ENCODE results near the gene PDSS2.
"Not testable (repeated sequence)": the region's sequence is repeated elsewhere in the genome, so short reads cannot be mapped to it uniquely, and the experiment has no call there.

The PDSS2 gene

GRCh38 chr6:107289258-107289657 lies 170.1 kb downstream of the PDSS2 start:
- not testable (repeated sequence) for H3K4ac ChIP-seq (ENCODE audit: low read depth in 1 of 2, low read length in 2 of 2); H2AK5ac ChIP-seq (ENCODE audit: low read length, severe bottlenecking); H3K4me3 ChIP-seq (ENCODE audit: insufficient read depth in 1 of 2, low read depth in 1 of 2, low read length in 2 of 2); H4K8ac ChIP-seq (ENCODE audit: low read length); H3K27ac ChIP-seq (ENCODE audit: low read length, poor library complexity, severe bottlenecking); H3K4me1 ChIP-seq (ENCODE audit: control insufficient read depth, insufficient read depth, low read depth, low read length); H2BK12ac ChIP-seq (ENCODE audit: low read length in 2 of 2); H3K9me3 ChIP-seq (ENCODE audit: control insufficient read depth, low read length); H4K91ac ChIP-seq (ENCODE audit: low read length); H3K4me2 ChIP-seq (ENCODE audit: low read length, poor library complexity, severe bottlenecking); H2AFZ ChIP-seq (ENCODE audit: low read depth, low read length); H2BK120ac ChIP-seq (ENCODE audit: low read depth, low read length); DNase-seq; H2BK15ac ChIP-seq (ENCODE audit: low read depth, poor library complexity, severe bottlenecking); H3K9ac ChIP-seq (ENCODE audit: low read length); H3K18ac ChIP-seq (ENCODE audit: low read depth in 1 of 2, low read length in 2 of 2); H3K36me3 ChIP-seq (ENCODE audit: control insufficient read depth in 1 of 2, insufficient read depth in 2 of 2, low read depth in 1 of 2, low read length in 2 of 2); H2BK5ac ChIP-seq (ENCODE audit: low read depth, low read length, poor library complexity, severe bottlenecking); H3K27me3 ChIP-seq (ENCODE audit: control insufficient read depth in 1 of 2, insufficient read depth in 1 of 2, low read length in 2 of 2); H3K14ac ChIP-seq (ENCODE audit: low read length in 2 of 2); H3K23ac ChIP-seq (ENCODE audit: low read length in 2 of 2)
- WGBS, result 97% methylated on average over 9 of the region's 9 CpGs
- H3K79me1 ChIP-seq (replicated peaks; ENCODE audit: low read length, poor library complexity, severe bottlenecking), result peaks cover 12% of the 10 kb centered on the region

DNA sequence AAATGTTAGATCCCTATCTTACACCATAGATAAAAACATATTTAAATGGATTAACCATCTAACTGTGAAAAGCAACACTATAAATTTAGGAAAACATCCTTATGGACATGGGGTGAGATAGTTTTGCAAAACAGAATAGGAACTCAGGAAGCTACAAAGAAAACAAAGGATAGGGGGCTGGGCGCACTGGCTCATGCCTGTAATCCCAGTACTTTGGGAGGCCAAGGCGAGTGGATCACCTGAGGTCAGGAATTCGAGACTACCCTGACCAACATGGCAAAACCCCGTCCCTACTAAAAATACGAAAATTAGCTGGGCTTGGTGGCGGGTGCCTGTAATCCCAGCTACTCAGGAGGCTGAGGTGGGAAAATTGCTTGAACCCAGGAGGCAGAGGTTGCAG lies 173.7 kb downstream of the PDSS2 start:
- not testable (repeated sequence) for H4K91ac ChIP-seq (ENCODE audit: low read length); H3K4me1 ChIP-seq (ENCODE audit: control insufficient read depth, insufficient read depth, low read depth, low read length); H3K27ac ChIP-seq (ENCODE audit: low read length, poor library complexity, severe bottlenecking); H2BK15ac ChIP-seq (ENCODE audit: low read depth, poor library complexity, severe bottlenecking); H3K27me3 ChIP-seq (ENCODE audit: control insufficient read depth in 1 of 2, insufficient read depth in 1 of 2, low read length in 2 of 2); H3K14ac ChIP-seq (ENCODE audit: low read length in 2 of 2); DNase-seq; H3K18ac ChIP-seq (ENCODE audit: low read depth in 1 of 2, low read length in 2 of 2); H3K23ac ChIP-seq (ENCODE audit: low read length in 2 of 2); H3K4ac ChIP-seq (ENCODE audit: low read depth in 1 of 2, low read length in 2 of 2); H2BK12ac ChIP-seq (ENCODE audit: low read length in 2 of 2); H3K4me3 ChIP-seq (ENCODE audit: insufficient read depth in 1 of 2, low read depth in 1 of 2, low read length in 2 of 2); H3K9ac ChIP-seq (ENCODE audit: low read length); H3K36me3 ChIP-seq (ENCODE audit: control insufficient read depth in 1 of 2, insufficient read depth in 2 of 2, low read depth in 1 of 2, low read length in 2 of 2); H3K9me3 ChIP-seq (ENCODE audit: control insufficient read depth, low read length); H4K8ac ChIP-seq (ENCODE audit: low read length); H2AFZ ChIP-seq (ENCODE audit: low read depth, low read length); H2BK5ac ChIP-seq (ENCODE audit: low read depth, low read length, poor library complexity, severe bottlenecking); H2AK5ac ChIP-seq (ENCODE audit: low read length, severe bottlenecking); H3K4me2 ChIP-seq (ENCODE audit: low read length, poor library complexity, severe bottlenecking); H2BK120ac ChIP-seq (ENCODE audit: low read depth, low read length)
- H3K79me1 ChIP-seq (replicated peaks; ENCODE audit: low read length, poor library complexity, severe bottlenecking), result peaks cover 11% of the 10 kb centered on the region
- 89% methylated on average over 6 of the region's 6 CpGs for WGBS

GRCh38 chr6:107284805-107285204 lies 174.6 kb downstream of the PDSS2 start:
- Histone ChIP-seq H3K23ac (ENCODE audit: low read length in 2 of 2) (no peak overlapping the region), H3K4ac (ENCODE audit: low read depth in 1 of 2, low read length in 2 of 2) (no peak overlapping the region), H3K79me1 (replicated peaks; ENCODE audit: low read length, poor library complexity, severe bottlenecking) (peaks cover 7% of the 10 kb centered on the region), H3K36me3 (ENCODE audit: control insufficient read depth in 1 of 2, insufficient read depth in 2 of 2, low read depth in 1 of 2, low read length in 2 of 2) (no peaks in the 10 kb centered on the region), H3K4me3 (ENCODE audit: insufficient read depth in 1 of 2, low read depth in 1 of 2, low read length in 2 of 2) (no peak overlapping the region), H2BK120ac (ENCODE audit: low read depth, low read length) (no peak overlapping the region), H2BK5ac (ENCODE audit: low read depth, low read length, poor library complexity, severe bottlenecking) (no peak overlapping the region), H2AK5ac (ENCODE audit: low read length, severe bottlenecking) (no peak overlapping the region), H3K27me3 (ENCODE audit: control insufficient read depth in 1 of 2, insufficient read depth in 1 of 2, low read length in 2 of 2) (no peaks in the 10 kb centered on the region), H3K9me3 (ENCODE audit: control insufficient read depth, low read length) (no peaks in the 10 kb centered on the region), H2BK12ac (ENCODE audit: low read length in 2 of 2) (no peak overlapping the region), H4K91ac (ENCODE audit: low read length) (no peak overlapping the region), H2AFZ (ENCODE audit: low read depth, low read length) (no peak overlapping the region), H3K18ac (ENCODE audit: low read depth in 1 of 2, low read length in 2 of 2) (no peak overlapping the region), H2BK15ac (ENCODE audit: low read depth, poor library complexity, severe bottlenecking) (no peak overlapping the region), H3K4me2 (ENCODE audit: low read length, poor library complexity, severe bottlenecking) (no peak overlapping the region), H4K8ac (ENCODE audit: low read length) (no peak overlapping the region), H3K27ac (ENCODE audit: low read length, poor library complexity, severe bottlenecking) (no peak overlapping the region), H3K4me1 (ENCODE audit: control insufficient read depth, insufficient read depth, low read depth, low read length) (no peaks in the 10 kb centered on the region), H3K14ac (ENCODE audit: low read length in 2 of 2) (no peak overlapping the region), H3K9ac (ENCODE audit: low read length) (no peak overlapping the region)
- DNase-seq, result no peak
- WGBS, result 67% methylated on average over 1 of the region's 1 CpG

DNA sequence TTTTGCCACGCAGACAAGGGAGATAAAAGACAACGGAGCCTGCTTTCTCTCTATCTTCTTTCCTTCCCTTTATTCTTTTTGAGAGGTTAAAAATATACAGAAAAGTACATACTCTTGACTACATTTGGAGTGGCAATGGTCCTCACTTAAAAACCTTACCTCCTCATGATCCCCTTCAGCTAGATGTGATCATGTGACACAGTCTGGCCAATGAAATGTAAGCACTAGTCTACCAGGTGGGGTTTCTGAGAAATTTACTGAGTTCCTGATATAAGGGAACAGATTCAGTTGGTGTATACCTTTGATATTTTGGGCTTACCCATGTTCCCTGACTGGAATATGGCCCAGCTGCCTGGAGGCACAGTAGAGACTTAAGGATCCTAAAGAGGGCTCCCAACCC lies 178.6 kb downstream of the PDSS2 start:
- Histone ChIP-seq H2AK5ac (ENCODE audit: low read length, severe bottlenecking) (no peak overlapping the region), H3K27ac (ENCODE audit: low read length, poor library complexity, severe bottlenecking) (no peak overlapping the region)
- no CpG with 5 or more reads among the region's 2 CpGs for WGBS

More for the DNA sequence above, 178.6 kb downstream of the PDSS2 start:
- Histone ChIP-seq H4K91ac (ENCODE audit: low read length) (no peak overlapping the region), H3K9me3 (ENCODE audit: control insufficient read depth, low read length) (no peaks in the 10 kb centered on the region), H2BK120ac (ENCODE audit: low read depth, low read length) (no peak overlapping the region), H3K36me3 (ENCODE audit: control insufficient read depth in 1 of 2, insufficient read depth in 2 of 2, low read depth in 1 of 2, low read length in 2 of 2) (no peaks in the 10 kb centered on the region), H3K4me1 (ENCODE audit: control insufficient read depth, insufficient read depth, low read depth, low read length) (no peaks in the 10 kb centered on the region), H2BK5ac (ENCODE audit: low read depth, low read length, poor library complexity, severe bottlenecking) (no peak overlapping the region), H3K18ac (ENCODE audit: low read depth in 1 of 2, low read length in 2 of 2) (no peak overlapping the region), H3K27me3 (ENCODE audit: control insufficient read depth in 1 of 2, insufficient read depth in 1 of 2, low read length in 2 of 2) (no peaks in the 10 kb centered on the region), H2AFZ (ENCODE audit: low read depth, low read length) (no peak overlapping the region), H2BK15ac (ENCODE audit: low read depth, poor library complexity, severe bottlenecking) (no peak overlapping the region), H3K9ac (ENCODE audit: low read length) (no peak overlapping the region), H3K4me2 (ENCODE audit: low read length, poor library complexity, severe bottlenecking) (no peak overlapping the region), H3K79me1 (replicated peaks; ENCODE audit: low read length, poor library complexity, severe bottlenecking) (peaks cover 4% of the 10 kb centered on the region), H3K4me3 (ENCODE audit: insufficient read depth in 1 of 2, low read depth in 1 of 2, low read length in 2 of 2) (no peak overlapping the region), H4K8ac (ENCODE audit: low read length) (no peak overlapping the region), H3K4ac (ENCODE audit: low read depth in 1 of 2, low read length in 2 of 2) (no peak overlapping the region), H3K14ac (ENCODE audit: low read length in 2 of 2) (no peak overlapping the region), H3K23ac (ENCODE audit: low read length in 2 of 2) (no peak overlapping the region), H2BK12ac (ENCODE audit: low read length in 2 of 2) (no peak overlapping the region)
- DNase-seq, result no peak
